Breast epithelium (tissue), 3 donors: ENCODE data around the gene RSPH4A.

ENCODE experiments used
- POLR2A ChIP-seq: fragments of 450-650 bp; IDR thresholded peaks from one replicate; pipeline ENCODE4 v1.6.1; 2016; ENCODE audit warnings: antibody characterized with exemption, mild to moderate bottlenecking, moderate library complexity
- POLR2AphosphoS5 ChIP-seq, 3 donors: sonication (generic); formaldehyde crosslinking; IDR thresholded peaks; one replicate each; pipeline ENCODE4 v1.6.1; 2017; ENCODE audit warnings: antibody characterized with exemption in 3 of 3
- TF ChIP-seq, protein P1 (sequence below), 3 donors: fragments of 450-650 bp; IDR thresholded peaks; one replicate each; pipeline ENCODE4 v1.5.1; 2016 to 2017; ENCODE audit warnings: antibody characterized with exemption in 3 of 3, mild to moderate bottlenecking in 3 of 3, moderate library complexity in 3 of 3

DNA sequence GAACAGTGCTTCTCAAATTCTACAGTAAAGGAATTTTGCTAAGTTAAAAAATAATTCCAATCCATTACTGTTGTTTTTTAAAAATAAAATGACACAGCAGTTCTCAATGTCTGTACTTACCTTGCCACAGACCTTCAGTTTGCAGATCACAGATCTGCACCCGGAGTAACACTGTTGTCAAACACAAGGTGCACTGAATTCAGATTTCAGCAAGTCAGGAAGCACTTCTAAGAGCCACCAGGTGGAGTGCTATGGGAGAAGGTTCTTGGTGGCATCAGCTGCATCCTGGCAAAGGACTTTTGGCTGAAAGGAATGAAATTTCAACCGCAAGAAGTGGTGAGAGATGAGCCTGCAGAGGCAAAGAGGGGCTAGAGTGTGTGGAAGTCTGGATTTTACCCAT, 17.4 kb downstream of the RSPH4A start:
- no peak for TF ChIP-seq POLR2A
- TF ChIP-seq, protein P1, sequence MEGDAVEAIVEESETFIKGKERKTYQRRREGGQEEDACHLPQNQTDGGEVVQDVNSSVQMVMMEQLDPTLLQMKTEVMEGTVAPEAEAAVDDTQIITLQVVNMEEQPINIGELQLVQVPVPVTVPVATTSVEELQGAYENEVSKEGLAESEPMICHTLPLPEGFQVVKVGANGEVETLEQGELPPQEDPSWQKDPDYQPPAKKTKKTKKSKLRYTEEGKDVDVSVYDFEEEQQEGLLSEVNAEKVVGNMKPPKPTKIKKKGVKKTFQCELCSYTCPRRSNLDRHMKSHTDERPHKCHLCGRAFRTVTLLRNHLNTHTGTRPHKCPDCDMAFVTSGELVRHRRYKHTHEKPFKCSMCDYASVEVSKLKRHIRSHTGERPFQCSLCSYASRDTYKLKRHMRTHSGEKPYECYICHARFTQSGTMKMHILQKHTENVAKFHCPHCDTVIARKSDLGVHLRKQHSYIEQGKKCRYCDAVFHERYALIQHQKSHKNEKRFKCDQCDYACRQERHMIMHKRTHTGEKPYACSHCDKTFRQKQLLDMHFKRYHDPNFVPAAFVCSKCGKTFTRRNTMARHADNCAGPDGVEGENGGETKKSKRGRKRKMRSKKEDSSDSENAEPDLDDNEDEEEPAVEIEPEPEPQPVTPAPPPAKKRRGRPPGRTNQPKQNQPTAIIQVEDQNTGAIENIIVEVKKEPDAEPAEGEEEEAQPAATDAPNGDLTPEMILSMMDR (IDR thresholded peaks at IDR 0.05): no peak
- no peak for TF ChIP-seq POLR2AphosphoS5 (IDR thresholded peaks at IDR 0.05)
